Measurements from ENCODE around the gene DCTN1. TPM values are rescaled to one million over a fixed set of nuclear protein-coding genes. Genes with fewer than 3 reads are reported as not detected.
"Not testable (repeated sequence)": the region's sequence is repeated elsewhere in the genome, so short reads cannot be mapped to it uniquely, and the experiment has no call there.

DCTN1 gene
- total RNA-seq, 4 donors from 2014 or later = 83.4 to 122 (median 105) TPM

DNA sequence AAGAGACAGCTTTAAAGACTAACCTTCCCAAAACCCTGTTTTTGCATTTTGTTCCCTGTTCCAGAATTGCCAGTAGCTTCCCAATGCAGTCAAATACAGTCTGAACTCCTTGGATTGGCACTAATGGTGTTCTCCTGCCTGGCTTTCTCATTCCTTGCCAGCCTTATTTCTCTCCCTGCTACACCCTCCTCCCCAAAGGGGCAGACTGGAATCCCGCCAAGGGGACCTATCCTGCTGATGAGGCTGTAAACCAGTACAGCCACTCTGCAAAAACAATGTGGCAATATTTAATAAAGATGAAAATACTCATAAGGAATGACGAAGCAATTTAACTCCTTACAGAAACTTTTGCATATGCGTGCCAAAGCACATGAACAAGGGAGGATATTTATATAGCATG, 32.4 kb downstream of the DCTN1 start:
- no peaks in the 10 kb centered on the region for H3K9me3 ChIP-seq

DNA sequence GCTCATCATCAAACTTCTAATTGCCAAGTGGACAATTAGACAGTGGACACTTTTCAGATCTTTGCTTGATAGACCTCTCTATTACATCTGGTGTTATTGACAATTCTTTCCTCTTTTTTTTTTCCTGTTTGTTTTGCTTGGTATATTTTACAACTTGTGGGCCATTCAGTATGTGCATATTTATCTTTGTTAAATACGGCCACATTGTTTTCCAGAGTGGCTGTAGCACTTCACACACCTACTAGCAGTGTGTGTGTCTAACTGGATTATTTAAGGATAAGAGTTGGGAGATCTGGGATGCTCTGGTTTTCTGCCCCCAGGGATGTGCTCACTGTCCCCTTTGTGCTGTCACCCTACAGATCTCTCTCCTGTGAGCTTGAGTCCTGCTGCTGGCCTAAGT, 32.8 kb downstream of the DCTN1 start:
- 86% methylated on average over 1 of the region's 1 CpG for WGBS
- TF ChIP-seq EP300 (IDR thresholded peaks at IDR 0.05) (no peak), POLR2AphosphoS5 (IDR thresholded peaks at IDR 0.05) (no peak), POLR2A (IDR thresholded peaks at IDR 0.05) (no peak)
- TF ChIP-seq, protein P1, sequence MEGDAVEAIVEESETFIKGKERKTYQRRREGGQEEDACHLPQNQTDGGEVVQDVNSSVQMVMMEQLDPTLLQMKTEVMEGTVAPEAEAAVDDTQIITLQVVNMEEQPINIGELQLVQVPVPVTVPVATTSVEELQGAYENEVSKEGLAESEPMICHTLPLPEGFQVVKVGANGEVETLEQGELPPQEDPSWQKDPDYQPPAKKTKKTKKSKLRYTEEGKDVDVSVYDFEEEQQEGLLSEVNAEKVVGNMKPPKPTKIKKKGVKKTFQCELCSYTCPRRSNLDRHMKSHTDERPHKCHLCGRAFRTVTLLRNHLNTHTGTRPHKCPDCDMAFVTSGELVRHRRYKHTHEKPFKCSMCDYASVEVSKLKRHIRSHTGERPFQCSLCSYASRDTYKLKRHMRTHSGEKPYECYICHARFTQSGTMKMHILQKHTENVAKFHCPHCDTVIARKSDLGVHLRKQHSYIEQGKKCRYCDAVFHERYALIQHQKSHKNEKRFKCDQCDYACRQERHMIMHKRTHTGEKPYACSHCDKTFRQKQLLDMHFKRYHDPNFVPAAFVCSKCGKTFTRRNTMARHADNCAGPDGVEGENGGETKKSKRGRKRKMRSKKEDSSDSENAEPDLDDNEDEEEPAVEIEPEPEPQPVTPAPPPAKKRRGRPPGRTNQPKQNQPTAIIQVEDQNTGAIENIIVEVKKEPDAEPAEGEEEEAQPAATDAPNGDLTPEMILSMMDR (IDR thresholded peaks at IDR 0.05) = no peak
- no peak overlapping the region for H3K27ac ChIP-seq

More for the DNA sequence above, 32.4 kb downstream of the DCTN1 start:
- Histone ChIP-seq H3K27me3 (no peaks in the 10 kb centered on the region), H3K27ac (no peak overlapping the region), H3K36me3 (no peaks in the 10 kb centered on the region), H3K4me3 (no peak overlapping the region), H3K4me1 (no peaks in the 10 kb centered on the region)
- TF ChIP-seq EP300 (IDR thresholded peaks at IDR 0.05) (no peak), POLR2AphosphoS5 (IDR thresholded peaks at IDR 0.05) (no peak), POLR2A (IDR thresholded peaks at IDR 0.05) (no peak)
- TF ChIP-seq, protein P1 (IDR thresholded peaks at IDR 0.05) = no peak
- WGBS = 87% methylated on average over 3 of the region's 3 CpGs
- no peak for DNase-seq (ENCODE audit: low spot score in 2 of 2)

DNA sequence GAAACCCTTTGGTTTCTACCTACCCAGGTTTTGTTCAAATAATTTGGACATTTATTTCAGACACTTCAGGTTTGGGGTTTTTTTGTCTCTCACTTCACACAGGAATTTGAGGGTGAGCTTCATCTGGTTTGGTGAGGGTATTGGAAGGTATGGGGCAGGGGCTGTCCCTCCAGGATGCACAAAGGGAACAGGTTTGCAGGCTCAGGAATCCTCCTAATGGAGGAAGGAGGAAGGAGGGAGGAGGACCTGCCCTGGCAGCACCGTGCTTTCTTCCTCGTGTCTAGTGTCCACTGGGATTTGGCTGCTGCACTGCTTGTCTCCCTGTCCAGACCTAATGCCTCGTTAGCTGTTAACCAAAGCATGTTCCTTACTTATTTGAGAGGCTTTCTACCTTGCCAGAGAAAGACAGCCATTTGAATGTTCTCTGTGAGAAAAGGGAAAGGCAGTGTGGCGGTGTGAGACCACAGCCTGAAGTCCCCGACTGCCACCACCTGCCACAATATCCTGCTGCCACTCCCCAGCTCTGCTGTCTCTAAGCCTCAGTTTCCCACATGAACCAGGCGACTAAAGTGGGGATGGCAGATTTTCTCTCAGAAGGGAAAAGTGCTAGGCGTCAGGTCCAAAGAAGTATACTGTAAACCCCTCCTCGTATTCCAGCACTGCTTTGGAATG, 34.7 kb downstream of the DCTN1 start:
- H3K4me1 ChIP-seq = no peaks in the 10 kb centered on the region
- H3K27me3 ChIP-seq = no peaks in the 10 kb centered on the region
- DNase-seq (ENCODE audit: low spot score in 2 of 2) = no peak
- H3K9me3 ChIP-seq = no peaks in the 10 kb centered on the region
- no peak for TF ChIP-seq POLR2A (IDR thresholded peaks at IDR 0.05)
- no peak for TF ChIP-seq POLR2AphosphoS5 (IDR thresholded peaks at IDR 0.05)
- no peak for TF ChIP-seq EP300 (IDR thresholded peaks at IDR 0.05)
- TF ChIP-seq, protein P1 (IDR thresholded peaks at IDR 0.05) = no peak
- WGBS = 74% methylated on average over 8 of the region's 8 CpGs
- H3K4me3 ChIP-seq = no peak overlapping the region
- no peaks in the 10 kb centered on the region for H3K36me3 ChIP-seq
- no peak overlapping the region for H3K27ac ChIP-seq

More for the DNA sequence above, 32.8 kb downstream of the DCTN1 start:
- no peaks in the 10 kb centered on the region for H3K36me3 ChIP-seq
- H3K27me3 ChIP-seq = no peaks in the 10 kb centered on the region
- no peak overlapping the region for H3K4me3 ChIP-seq
- no peaks in the 10 kb centered on the region for H3K4me1 ChIP-seq
- H3K9me3 ChIP-seq = no peaks in the 10 kb centered on the region
- DNase-seq (ENCODE audit: low spot score in 2 of 2) = no peak

- no peak within 1 kb of the TSS for H3K27ac ChIP-seq
- H3K27me3 ChIP-seq = no peaks in the 10 kb centered on the region
- H3K4me1 ChIP-seq = no peaks in the 10 kb centered on the region
- DNase-seq (ENCODE audit: low spot score in 2 of 2) = no peak
- H3K9me3 ChIP-seq = no peaks in the 10 kb centered on the region
- no peak for TF ChIP-seq POLR2AphosphoS5 (IDR thresholded peaks at IDR 0.05)
- TF ChIP-seq, protein P1 (IDR thresholded peaks at IDR 0.05) = no peak
- TF ChIP-seq POLR2A (IDR thresholded peaks at IDR 0.05) = no peak
- TF ChIP-seq EP300 (IDR thresholded peaks at IDR 0.05) = no peak
- H3K36me3 ChIP-seq = no peaks in the 10 kb centered on the region
- 77% methylated on average over 2 of the region's 2 CpGs for WGBS
- H3K4me3 ChIP-seq = no peak within 1 kb of the TSS
Observed at GRCh38 chr2:74343316-74343715, 36.8 kb downstream of the DCTN1 start, which contains the start of gene SLC4A5. Gene SLC4A5, minus strand, starts transcription at chr2:74343416. Its CDS starts 28,393 bp downstream, at chr2:74315023.

DNA sequence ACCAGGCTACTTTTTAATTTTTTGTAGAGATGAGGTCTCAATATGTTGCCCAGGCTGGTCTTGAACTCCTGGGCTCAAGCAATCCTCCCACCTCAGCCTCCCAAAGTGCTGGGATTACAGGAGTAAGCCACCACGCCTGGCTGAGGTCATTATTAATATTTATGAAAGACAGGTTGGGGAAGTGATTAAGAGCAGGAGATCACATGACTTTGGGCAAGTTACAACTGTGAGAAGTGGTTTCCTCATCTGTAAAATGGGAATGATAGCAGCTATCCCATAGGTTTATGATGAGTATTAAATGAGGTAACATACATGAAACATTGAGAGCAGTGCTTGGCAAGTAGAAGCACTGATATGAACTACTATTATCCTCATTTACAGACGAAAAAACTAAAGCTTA, 43.9 kb downstream of the DCTN1 start:
- not testable (repeated sequence) for H3K27me3 ChIP-seq; H3K27ac ChIP-seq; H3K4me3 ChIP-seq; DNase-seq (ENCODE audit: low spot score in 2 of 2); H3K9me3 ChIP-seq; H3K4me1 ChIP-seq
- 82% methylated on average over 2 of the region's 2 CpGs for WGBS
- peaks cover 23% of the 10 kb centered on the region for H3K36me3 ChIP-seq

Data from suprapubic skin (tissue), 4 donors.